K562 (cell line): ENCODE data around the gene PRCD. TPM values are rescaled to one million over a fixed set of nuclear protein-coding genes. Genes with fewer than 3 reads are reported as not detected.

Experiments
- ATAC-seq: fragments of 200-7000 bp; cut with Tn5 transposase; 3 replicates; pipeline ENCODE4 v1.9.1; 2020; ENCODE audit warnings: moderate library complexity
- BruUV-seq: library from RNA; stranded (reverse); fragments of 400-500 nt; replicated peaks from 2 replicates; lab custom pipeline; 2021; lab: Mats Ljungman, UMichigan
- CTCF ChIA-PET: fragments of 300-600 bp; formaldehyde crosslinking; extraction: SDS; loops from one replicate; lab custom pipeline; 2021; ENCODE audit warnings: low intra/inter-chr PET ratio; lab: Yijun Ruan, JAX
- POLR2A ChIA-PET: fragments of 300-600, 350-650 bp; sonication (Branson Sonifier 250); formaldehyde crosslinking; extraction: SDS; loops from one replicate; lab custom pipeline; 2021; ENCODE audit warnings: antibody characterized with exemption, inconsistent platforms; lab: Yijun Ruan, JAX
- DNase-seq, 4 experiments: peaks; one replicate each; pipeline versions ENCODE4 v3.0.0 to v3.0.0-alpha.2; 2011 to 2018; ENCODE audit warnings: low spot score in 3 of 4, mixed read lengths in 3 of 4; ENCODE audit errors: extremely low read depth in 1 of 4
- FAIRE-seq: peaks from 2 replicates; lab custom pipeline; 2011; peaks lifted over from hg19 to GRCh38; lab: Jason Lieb, UNC
- H2AFZ ChIP-seq: 2 replicates; pipeline ENCODE4 v1.6.0; 2011; ENCODE audit warnings: low read depth, low read length, control low read depth, inconsistent platforms
- H3K27ac ChIP-seq: fragments of 200-600 bp; 3 replicates; pipeline ENCODE4 v1.8.0; 2011; ENCODE audit warnings: low read depth, mild to moderate bottlenecking, control low read depth, inconsistent platforms, low read length, moderate library complexity, mixed read lengths; ENCODE audit errors: extremely low read depth
- H3K27me3 ChIP-seq, 2 experiments: fragments of 300-600 bp in 1 of 2; 2 replicates in 1 of 2; 3 replicates in 1 of 2; pipeline versions ENCODE4 v1.6.0 to v1.8.0; 2011; ENCODE audit warnings: inconsistent platforms in 2 of 2, low read length in 2 of 2, mild to moderate bottlenecking in 1 of 2, mixed read lengths in 1 of 2, moderate library complexity in 1 of 2; ENCODE audit not compliant: control insufficient read depth in 2 of 2, insufficient read depth in 2 of 2
- H3K36me3 ChIP-seq: fragments of 300-600 bp; 3 replicates; pipeline ENCODE4 v1.8.0; 2011; ENCODE audit warnings: mild to moderate bottlenecking, low read length, inconsistent platforms; ENCODE audit not compliant: control insufficient read depth, insufficient read depth
- H3K4me1 ChIP-seq, 2 experiments: fragments of 200-600 bp in 1 of 2; replicated peaks in 1 of 2; 2 replicates in 1 of 2; 3 replicates in 1 of 2; pipeline versions ENCODE4 v1.5.1 to v1.8.0; 2011; ENCODE audit warnings: inconsistent platforms in 2 of 2, low read length in 2 of 2, mild to moderate bottlenecking in 1 of 2, mixed read lengths in 1 of 2, moderate library complexity in 1 of 2; ENCODE audit not compliant: control insufficient read depth in 2 of 2, insufficient read depth in 2 of 2
- H3K4me2 ChIP-seq: 2 replicates; pipeline ENCODE4 v1.6.1; 2011; ENCODE audit warnings: low read length, control low read depth, inconsistent platforms, mixed read lengths; ENCODE audit not compliant: insufficient read depth
- H3K4me3 ChIP-seq: fragments of 200-600 bp; sonication (generic), shearing (Covaris generic); 2 replicates; pipeline ENCODE4 v1.5.1; 2016; ENCODE audit warnings: control low read depth, inconsistent platforms
- H3K79me2 ChIP-seq: fragments of 200-600 bp; 3 replicates; pipeline ENCODE4 v1.8.0; 2011; ENCODE audit warnings: low read length, inconsistent platforms; ENCODE audit not compliant: control insufficient read depth, insufficient read depth
- H3K9ac ChIP-seq, 2 experiments: 2 replicates each; pipeline versions ENCODE4 v1.6.0 to v1.6.1; 2011; ENCODE audit warnings: low read depth in 2 of 2, low read length in 2 of 2, control low read depth in 1 of 2, inconsistent platforms in 1 of 2, mild to moderate bottlenecking in 1 of 2, mixed read lengths in 1 of 2; ENCODE audit not compliant: insufficient read depth in 1 of 2
- H3K9me1 ChIP-seq: one replicate; pipeline ENCODE4 v1.6.0; 2011; ENCODE audit warnings: inconsistent platforms, mild to moderate bottlenecking, low read length, moderate library complexity; ENCODE audit not compliant: control insufficient read depth, insufficient read depth
- H3K9me3 ChIP-seq: replicated peaks from 2 replicates; pipeline ENCODE4 v1.5.1; 2011; ENCODE audit warnings: low read depth, low read length, inconsistent platforms; ENCODE audit not compliant: control insufficient read depth, insufficient read depth
- H4K20me1 ChIP-seq: replicated peaks from 2 replicates; pipeline ENCODE4 v1.6.1; 2011; ENCODE audit warnings: low read length, inconsistent platforms, mixed read lengths; ENCODE audit not compliant: control insufficient read depth, insufficient read depth
- ETV1 ChIP-seq: fragments of 450-650 bp; conservative IDR thresholded peaks from 2 replicates; pipeline ENCODE4 v1.6.1; 2016; ENCODE audit warnings: missing genetic modification characterization, control low read depth, low read depth, missing compliant biosample characterization
- HDAC8 ChIP-seq: fragments of 450-650 bp; IDR thresholded peaks from 2 replicates; pipeline ENCODE4 v1.6.1; 2016; ENCODE audit warnings: mild to moderate bottlenecking, missing genetic modification characterization, moderate library complexity, missing compliant biosample characterization
- HMBOX1 ChIP-seq: sonication (generic); IDR thresholded peaks from 2 replicates; pipeline ENCODE4 v1.6.1; 2016
- WGBS: fragments of 100-300 bp; shearing (Covaris generic); methylation state at CpG from one replicate; pipeline ENCODE4 v1.1.6; 2016; ENCODE audit warnings: low coverage, mixed read lengths; ENCODE audit not compliant: insufficient coverage; ENCODE audit errors: missing lambda C conversion rate; 5-methylcytosine and 5-hydroxymethylcytosine counted together
- in situ Hi-C: fragments of 300-500 bp; cut with MboI; formaldehyde crosslinking; loops from 4 replicates; pipeline ENCODE4 v1.15.0; 2018; ENCODE audit warnings: inconsistent platforms, mixed read lengths
- intact Hi-C: fragments of 100-400 bp; cut with micrococcal nuclease; formaldehyde crosslinking; loops from 2 replicates; pipeline ENCODE4 v1.14.2; 2022
- polyA plus RNA-seq, 8 experiments: library from polyadenylated mRNA; depleted of rRNA in 4 of 8; stranded (reverse) in 5 of 8; unstranded in 3 of 8; fragments of >200 nt; fragmentation: Nextera tagmentation in 2 of 8; fragmentation: Illumina TruSeq in 1 of 8; extraction: Ambion mirVana in 2 of 8; extraction: Trizol in 1 of 8; gene quantifications; 2 replicates each; pipeline versions ENCODE4 v1.2.1 to v1.2.3, GENCODE V29; 2011 to 2014; ENCODE audit warnings: inconsistent platforms in 1 of 8, missing spikeins in 1 of 8
- total RNA-seq, 7 experiments: library from RNA; depleted of rRNA in 6 of 7; stranded (reverse); fragments of >200 nt in 6 of 7; fragmentation: Illumina TruSeq in 2 of 7; extraction: Trizol in 2 of 7; gene quantifications; 2 replicates each; pipeline versions ENCODE4 v1.2.1 to v1.2.3, GENCODE V29; 2011 to 2021; ENCODE audit warnings: low replicate concordance in 1 of 7
- TF ChIP-seq, protein P1 (sequence below): fragments of 200-800 bp; sonication (Bioruptor generic); IDR thresholded peaks from 2 replicates; pipeline ENCODE4 v1.6.1; 2016; ENCODE audit warnings: missing genetic modification characterization, missing compliant biosample characterization

The PRCD gene
- total and polyA plus RNA-seq, 9 of the 15 experiments (the other 6 are each of a cell fraction or from before 2014, with no cell fraction given): 0.20 to 0.25 (median 0.21) TPM; not detected in 6

DNA sequence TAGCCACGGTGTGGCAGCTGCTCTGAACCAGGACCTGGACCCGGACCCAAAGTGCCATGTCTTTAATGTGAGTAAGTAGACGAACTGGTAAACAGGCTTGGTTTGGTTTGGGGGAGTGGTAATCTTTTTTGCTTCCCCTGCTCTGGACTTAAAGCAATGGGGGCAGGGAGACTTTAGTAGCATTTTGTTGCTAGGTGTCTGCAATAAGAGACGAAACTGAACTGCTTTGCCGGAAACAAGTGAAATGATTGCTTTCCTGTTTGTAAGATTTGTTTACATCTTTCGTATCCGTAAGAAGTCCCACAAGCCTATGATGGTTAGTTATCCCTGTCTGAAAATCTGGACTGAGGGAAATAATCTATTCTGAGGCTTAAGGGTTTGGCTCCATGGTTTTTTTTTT, 21.5 kb downstream of the PRCD start:
- H3K36me3 ChIP-seq: peaks cover 73% of the 10 kb centered on the region
- H3K4me2 ChIP-seq: peak overlapping the region; percentile 95
- H2AFZ ChIP-seq: no peak overlapping the region
- in situ Hi-C loops: no loop called here
- POLR2A ChIA-PET: interaction anchor here (1.5 to 5.8 kb wide), 4 partner anchors 11 to 62 kb away, joined by 5 to 38 read pairs (median 8); no protein-coding TSS in a partner anchor
- no TSS peak for BruUV-seq
- 24% methylated on average over 7 of the region's 7 CpGs for WGBS
- intact Hi-C loops: no loop called here
- no peaks in the 10 kb centered on the region for H3K9me3 ChIP-seq
- no peaks in the 10 kb centered on the region for H3K27me3 ChIP-seq
- H3K79me2 ChIP-seq: peaks cover 74% of the 10 kb centered on the region
- peak overlapping the region; percentile 57 for H3K4me3 ChIP-seq
- peak overlapping the region; percentile 76 to 95; a peak in 3 of 4 replicates for H3K9ac ChIP-seq
- peak overlapping the region; percentile 94; the same call in 2 of the 3 replicates for H3K27ac ChIP-seq
- no peak for TF ChIP-seq HDAC8 (tag)
- TF ChIP-seq ETV1 (tag): peak; percentile 35
- peak; percentile 40; the same call in 1 of the 2 replicates for TF ChIP-seq HMBOX1
- TF ChIP-seq, protein P1, sequence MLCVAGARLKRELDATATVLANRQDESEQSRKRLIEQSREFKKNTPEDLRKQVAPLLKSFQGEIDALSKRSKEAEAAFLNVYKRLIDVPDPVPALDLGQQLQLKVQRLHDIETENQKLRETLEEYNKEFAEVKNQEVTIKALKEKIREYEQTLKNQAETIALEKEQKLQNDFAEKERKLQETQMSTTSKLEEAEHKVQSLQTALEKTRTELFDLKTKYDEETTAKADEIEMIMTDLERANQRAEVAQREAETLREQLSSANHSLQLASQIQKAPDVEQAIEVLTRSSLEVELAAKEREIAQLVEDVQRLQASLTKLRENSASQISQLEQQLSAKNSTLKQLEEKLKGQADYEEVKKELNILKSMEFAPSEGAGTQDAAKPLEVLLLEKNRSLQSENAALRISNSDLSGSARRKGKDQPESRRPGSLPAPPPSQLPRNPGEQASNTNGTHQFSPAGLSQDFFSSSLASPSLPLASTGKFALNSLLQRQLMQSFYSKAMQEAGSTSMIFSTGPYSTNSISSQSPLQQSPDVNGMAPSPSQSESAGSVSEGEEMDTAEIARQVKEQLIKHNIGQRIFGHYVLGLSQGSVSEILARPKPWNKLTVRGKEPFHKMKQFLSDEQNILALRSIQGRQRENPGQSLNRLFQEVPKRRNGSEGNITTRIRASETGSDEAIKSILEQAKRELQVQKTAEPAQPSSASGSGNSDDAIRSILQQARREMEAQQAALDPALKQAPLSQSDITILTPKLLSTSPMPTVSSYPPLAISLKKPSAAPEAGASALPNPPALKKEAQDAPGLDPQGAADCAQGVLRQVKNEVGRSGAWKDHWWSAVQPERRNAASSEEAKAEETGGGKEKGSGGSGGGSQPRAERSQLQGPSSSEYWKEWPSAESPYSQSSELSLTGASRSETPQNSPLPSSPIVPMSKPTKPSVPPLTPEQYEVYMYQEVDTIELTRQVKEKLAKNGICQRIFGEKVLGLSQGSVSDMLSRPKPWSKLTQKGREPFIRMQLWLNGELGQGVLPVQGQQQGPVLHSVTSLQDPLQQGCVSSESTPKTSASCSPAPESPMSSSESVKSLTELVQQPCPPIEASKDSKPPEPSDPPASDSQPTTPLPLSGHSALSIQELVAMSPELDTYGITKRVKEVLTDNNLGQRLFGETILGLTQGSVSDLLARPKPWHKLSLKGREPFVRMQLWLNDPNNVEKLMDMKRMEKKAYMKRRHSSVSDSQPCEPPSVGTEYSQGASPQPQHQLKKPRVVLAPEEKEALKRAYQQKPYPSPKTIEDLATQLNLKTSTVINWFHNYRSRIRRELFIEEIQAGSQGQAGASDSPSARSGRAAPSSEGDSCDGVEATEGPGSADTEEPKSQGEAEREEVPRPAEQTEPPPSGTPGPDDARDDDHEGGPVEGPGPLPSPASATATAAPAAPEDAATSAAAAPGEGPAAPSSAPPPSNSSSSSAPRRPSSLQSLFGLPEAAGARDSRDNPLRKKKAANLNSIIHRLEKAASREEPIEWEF (CRISPR knock-in tag): 0 out of 2 replicates have a peak, but pooled peaks have one; percentile 4
- peak in 1 of 4 experiments; percentile 23 for DNase-seq
- peaks cover 33% of the 10 kb centered on the region for H4K20me1 ChIP-seq
- CTCF ChIA-PET: no interaction called here
- no peak for ATAC-seq
- no peak for FAIRE-seq
- H3K4me1 ChIP-seq: peaks cover 27 to 31% of the 10 kb centered on the region in 2 experiments
- no peaks in the 10 kb centered on the region for H3K9me1 ChIP-seq
